Measurements from ENCODE around the gene LAMA5. TPM values are rescaled to one million over a fixed set of nuclear protein-coding genes. Genes with fewer than 3 reads are reported as not detected.

LAMA5 gene
- total RNA-seq, 1 donor, result 11.1 TPM

DNA sequence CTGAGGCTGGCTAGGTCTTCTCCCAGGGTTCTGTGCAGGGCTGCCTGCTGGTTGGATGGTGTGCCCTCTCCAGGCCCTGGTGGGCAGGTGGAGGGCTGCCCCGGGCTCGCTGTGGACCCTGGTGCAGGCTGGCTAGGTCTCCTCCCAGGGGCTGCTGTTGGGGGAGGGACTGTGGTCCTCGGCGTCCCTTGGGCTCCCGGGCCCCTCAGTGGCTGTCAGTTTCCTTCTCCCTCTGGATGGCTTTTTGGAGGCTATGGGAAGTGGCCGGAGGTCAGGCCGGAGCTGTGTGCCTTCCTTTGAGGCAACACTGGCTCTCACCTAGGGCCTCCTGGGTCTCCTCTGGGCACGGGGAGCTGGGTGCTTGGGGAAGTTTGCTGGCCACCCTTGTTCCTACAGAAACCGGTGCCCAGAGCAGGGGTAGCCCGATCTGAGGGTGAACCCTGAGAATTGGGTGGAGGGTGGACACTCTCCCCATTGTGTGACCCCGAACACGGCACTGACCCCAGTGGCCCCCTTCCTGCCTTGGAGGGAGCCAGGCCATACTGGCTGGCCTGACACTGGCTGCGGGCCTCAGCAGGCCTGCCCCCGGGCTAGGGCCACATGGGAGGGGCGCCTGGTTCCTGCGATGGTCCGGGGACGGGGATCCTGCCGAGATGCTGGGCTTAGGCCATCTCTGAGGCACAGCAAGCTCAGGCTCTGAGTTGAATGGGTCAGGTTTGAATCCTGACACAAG, 43.8 kb upstream of the LAMA5 start:
- TF ChIP-seq, protein P1, sequence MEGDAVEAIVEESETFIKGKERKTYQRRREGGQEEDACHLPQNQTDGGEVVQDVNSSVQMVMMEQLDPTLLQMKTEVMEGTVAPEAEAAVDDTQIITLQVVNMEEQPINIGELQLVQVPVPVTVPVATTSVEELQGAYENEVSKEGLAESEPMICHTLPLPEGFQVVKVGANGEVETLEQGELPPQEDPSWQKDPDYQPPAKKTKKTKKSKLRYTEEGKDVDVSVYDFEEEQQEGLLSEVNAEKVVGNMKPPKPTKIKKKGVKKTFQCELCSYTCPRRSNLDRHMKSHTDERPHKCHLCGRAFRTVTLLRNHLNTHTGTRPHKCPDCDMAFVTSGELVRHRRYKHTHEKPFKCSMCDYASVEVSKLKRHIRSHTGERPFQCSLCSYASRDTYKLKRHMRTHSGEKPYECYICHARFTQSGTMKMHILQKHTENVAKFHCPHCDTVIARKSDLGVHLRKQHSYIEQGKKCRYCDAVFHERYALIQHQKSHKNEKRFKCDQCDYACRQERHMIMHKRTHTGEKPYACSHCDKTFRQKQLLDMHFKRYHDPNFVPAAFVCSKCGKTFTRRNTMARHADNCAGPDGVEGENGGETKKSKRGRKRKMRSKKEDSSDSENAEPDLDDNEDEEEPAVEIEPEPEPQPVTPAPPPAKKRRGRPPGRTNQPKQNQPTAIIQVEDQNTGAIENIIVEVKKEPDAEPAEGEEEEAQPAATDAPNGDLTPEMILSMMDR (IDR thresholded peaks at IDR 0.05; ENCODE audit: insufficient read depth, low read length), result no peak
- no peak for DNase-seq (ENCODE audit: low read depth)
- H3K4me3 ChIP-seq (ENCODE audit: low read depth, low read length), result no peak overlapping the region

DNA sequence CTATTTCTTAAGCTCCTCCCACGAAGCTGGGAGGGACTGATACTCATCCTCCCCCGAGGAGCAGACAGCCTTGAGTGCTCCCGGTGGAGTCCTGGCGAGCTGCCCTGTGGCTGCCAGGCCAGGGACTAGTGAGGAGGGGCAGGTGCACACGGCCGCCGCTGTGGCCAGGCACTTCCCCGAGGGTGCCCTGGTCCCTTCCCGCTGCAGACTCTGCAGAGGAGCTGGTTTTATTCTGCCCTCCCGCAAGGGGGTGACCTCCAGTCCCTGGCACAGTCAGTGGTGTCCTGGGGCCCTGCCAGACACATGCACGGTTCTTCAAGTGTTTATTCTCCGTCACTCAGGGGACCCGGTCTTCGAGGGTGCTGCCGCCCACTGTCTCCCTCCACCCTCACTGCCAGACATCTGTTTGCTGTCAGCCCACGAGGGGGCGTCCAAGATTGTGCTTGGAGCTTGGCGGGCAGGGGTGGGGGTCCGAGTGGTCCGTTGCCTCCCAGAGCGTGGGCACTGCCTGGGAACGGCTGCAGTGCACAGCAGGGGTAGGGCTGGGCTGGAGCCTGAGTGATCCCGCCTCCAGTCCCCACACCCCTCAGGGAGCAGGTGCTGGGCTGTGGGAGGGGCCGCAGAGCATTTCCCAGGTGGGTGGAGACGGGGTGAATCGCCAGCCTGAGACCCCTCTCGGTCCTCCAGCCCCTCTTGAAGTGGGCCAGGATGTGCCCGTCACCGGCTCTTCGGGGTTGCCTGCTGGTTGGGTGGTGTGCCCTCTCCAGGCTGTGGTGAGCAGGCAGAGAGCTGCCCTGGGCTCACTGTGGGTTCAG, 43.0 kb upstream of the LAMA5 start:
- DNase-seq (ENCODE audit: low read depth), result no peak
- TF ChIP-seq, protein P1 (IDR thresholded peaks at IDR 0.05; ENCODE audit: insufficient read depth, low read length), result peak; percentile 42

DNA sequence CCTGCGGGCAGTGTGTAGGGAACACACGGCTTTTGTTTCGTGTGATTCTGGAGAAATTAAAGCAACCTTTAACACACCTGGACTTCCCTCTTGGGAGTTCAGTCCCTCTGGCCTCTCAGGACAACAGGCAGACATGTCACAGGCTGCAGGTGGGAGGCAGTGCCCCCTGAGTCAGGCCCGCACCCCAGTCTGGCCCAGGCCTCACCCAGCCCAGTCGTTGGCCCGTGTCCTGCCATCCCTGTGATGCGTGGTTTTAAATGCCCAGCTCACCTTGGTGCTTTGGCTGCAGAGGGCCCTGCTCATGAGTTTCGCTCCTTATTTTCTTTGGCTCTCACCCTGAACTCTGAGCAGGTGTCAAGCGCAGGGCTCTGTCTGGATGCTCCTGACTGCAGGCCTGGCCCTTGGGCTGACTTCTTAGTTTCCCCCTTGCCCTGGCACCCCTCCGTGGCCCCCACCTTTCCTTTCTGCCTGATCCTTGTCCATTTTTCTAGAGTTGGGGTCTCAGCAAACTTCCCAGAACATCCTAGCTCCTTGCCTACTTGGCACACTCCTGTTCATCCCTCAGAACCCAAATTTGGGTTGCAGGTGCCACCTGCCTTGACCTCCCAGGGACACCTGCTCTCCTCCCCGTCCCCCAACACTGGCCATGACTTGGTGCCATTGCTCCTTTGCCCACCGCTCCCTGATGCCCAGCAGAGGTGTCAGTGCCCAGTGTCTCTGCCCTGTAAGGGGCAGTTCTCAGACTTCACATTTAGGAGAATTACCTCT, 42.2 kb upstream of the LAMA5 start:
- TF ChIP-seq, protein P1 (IDR thresholded peaks at IDR 0.05; ENCODE audit: insufficient read depth, low read length), result no peak
- no peak for DNase-seq (ENCODE audit: low read depth)
- no peak overlapping the region for H3K4me3 ChIP-seq (ENCODE audit: low read depth, low read length)

More for the DNA sequence above, 43.0 kb upstream of the LAMA5 start:
- H3K4me3 ChIP-seq (ENCODE audit: low read depth, low read length), result no peak overlapping the region

DNA sequence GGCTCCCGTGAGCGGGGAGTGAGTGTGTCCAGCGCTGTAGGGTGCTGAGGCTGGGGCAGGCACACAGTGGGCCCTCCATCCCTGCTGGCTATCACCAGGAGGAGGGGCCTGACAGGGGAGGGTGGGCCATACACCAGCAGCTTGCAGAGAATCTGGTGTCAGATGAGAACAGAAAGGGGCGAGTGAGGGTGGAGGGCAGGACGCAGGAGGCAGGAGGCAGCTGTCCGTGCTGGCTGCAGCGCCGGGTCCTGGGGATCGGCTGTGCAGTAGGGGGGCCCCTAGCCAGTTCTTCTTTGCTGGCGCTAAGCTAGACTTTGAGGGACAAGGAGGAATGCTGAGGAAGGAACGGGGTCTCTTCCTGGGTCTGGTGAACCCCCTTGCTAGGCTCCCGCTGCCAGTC, 41.5 kb upstream of the LAMA5 start:
- TF ChIP-seq, protein P1 (IDR thresholded peaks at IDR 0.05; ENCODE audit: insufficient read depth, low read length), result no peak
- no peak for DNase-seq (ENCODE audit: low read depth)
- H3K4me3 ChIP-seq (ENCODE audit: low read depth, low read length), result no peak overlapping the region

DNA sequence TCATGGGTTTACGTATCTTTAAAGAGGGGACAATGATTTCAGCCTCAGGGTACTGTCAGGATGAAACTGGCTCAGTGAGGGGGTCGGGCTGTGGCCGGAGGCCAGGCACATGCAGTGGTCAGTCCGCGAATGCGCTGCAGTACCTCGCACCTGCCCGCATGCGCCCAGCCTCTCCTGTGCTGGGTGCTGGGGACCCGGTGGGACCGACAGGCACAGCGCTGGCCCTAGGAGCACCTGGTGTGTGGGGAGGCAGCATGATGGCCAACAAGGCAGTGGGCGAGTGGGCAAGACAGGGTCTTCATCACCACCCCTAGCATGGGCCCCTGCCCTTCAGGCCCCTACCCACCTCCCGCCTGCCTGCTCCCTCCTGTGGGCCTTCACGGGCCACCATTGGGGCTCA, 40.9 kb upstream of the LAMA5 start:
- no peak for DNase-seq (ENCODE audit: low read depth)
- H3K4me3 ChIP-seq (ENCODE audit: low read depth, low read length), result no peak overlapping the region
- TF ChIP-seq, protein P1 (IDR thresholded peaks at IDR 0.05; ENCODE audit: insufficient read depth, low read length), result no peak

DNA sequence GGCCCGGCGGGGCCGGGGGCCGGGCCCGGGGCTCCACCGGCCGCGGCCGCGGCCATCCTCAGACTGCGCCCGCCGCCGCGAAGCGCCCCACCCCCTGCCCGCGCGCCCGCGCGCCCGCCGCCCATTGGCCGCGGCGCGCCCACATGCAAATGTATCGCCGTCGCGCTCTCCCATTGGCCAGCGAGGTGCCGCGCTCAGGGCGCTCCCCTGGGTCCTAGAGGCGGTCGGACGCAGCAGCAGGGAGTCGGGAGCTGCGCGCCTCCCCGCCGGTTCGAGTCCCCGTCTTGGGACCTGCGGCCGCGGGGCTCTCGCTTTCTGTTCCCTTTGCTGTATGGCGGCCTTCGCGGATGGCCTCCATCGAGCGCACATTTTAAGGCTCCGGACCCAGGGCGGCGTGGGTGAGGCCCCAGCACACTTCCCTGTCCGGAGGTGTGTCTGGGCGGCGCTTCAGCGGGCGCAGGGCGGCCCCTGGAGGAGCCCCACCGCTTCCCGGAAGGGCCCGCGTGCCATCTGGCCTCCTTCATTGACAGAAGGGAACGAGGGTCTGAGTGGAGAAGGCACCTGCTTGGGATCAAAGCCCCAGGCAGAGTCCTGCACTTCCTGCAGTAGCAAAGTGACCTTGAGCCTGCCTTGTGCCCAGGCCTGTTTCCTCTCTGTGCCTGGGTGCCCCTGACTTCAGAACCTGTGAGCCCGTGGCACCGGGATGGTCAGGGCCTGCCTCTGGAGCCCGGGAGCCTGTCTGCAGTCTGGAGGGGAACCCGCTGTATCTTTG, 40.3 kb upstream of the LAMA5 start, which contains the start of gene CABLES2:
CABLES2 (minus strand) TSS at position 65 of the 772 bp plus-strand sequence; CDS start at position 56, 9 bp downstream.
- TF ChIP-seq, protein P1 (IDR thresholded peaks at IDR 0.05; ENCODE audit: insufficient read depth, low read length), result no peak
- H3K4me3 ChIP-seq (ENCODE audit: low read depth, low read length), result peak within 1 kb of the TSS; percentile 75
- peak; percentile 90 for DNase-seq (ENCODE audit: low read depth)

Measured in fibroblast of the aortic adventitia (primary cell).